Measurements from ENCODE around the gene PFKFB3.

DNA sequence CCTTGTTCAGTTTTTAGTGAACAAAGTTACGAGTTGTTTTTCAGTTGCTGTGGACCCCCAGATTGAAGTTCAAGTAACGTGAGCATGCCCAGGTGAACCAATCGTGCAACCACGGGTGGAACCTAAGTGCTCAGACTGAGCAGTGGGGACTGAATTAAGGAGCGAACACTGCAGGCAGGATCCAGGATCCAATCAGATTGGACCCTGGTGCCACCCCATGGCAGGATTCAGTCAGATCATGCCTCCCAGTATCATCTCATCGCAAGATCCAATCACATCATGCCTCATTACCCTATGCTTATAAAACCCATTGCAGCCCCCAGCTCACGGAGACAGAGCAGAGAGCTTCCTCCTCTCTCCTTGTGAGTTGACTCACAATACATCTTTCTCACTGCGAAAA is 80.9 kb downstream of the PFKFB3 start:
- TF ChIP-seq POLR2A (IDR thresholded peaks at IDR 0.05) = no peak
- TF ChIP-seq, protein P1, sequence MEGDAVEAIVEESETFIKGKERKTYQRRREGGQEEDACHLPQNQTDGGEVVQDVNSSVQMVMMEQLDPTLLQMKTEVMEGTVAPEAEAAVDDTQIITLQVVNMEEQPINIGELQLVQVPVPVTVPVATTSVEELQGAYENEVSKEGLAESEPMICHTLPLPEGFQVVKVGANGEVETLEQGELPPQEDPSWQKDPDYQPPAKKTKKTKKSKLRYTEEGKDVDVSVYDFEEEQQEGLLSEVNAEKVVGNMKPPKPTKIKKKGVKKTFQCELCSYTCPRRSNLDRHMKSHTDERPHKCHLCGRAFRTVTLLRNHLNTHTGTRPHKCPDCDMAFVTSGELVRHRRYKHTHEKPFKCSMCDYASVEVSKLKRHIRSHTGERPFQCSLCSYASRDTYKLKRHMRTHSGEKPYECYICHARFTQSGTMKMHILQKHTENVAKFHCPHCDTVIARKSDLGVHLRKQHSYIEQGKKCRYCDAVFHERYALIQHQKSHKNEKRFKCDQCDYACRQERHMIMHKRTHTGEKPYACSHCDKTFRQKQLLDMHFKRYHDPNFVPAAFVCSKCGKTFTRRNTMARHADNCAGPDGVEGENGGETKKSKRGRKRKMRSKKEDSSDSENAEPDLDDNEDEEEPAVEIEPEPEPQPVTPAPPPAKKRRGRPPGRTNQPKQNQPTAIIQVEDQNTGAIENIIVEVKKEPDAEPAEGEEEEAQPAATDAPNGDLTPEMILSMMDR (IDR thresholded peaks at IDR 0.05) = no peak

Data from sigmoid colon (tissue), 3 donors.